Naive B cell (primary cell): ENCODE data around the gene IL13. TPM values are rescaled to one million over a fixed set of nuclear protein-coding genes. Genes with fewer than 3 reads are reported as not detected.

Experiments used
- ATAC-seq, 2 donors: fragments of 150-1000 bp; cut with Tn5 transposase; 2 replicates each; pipeline ENCODE4 v1.10.0; 2021; ENCODE audit warnings: low read depth in 2 of 2, mild to moderate bottlenecking in 2 of 2, moderate library complexity in 2 of 2
- DNase-seq: peaks from one replicate; pipeline ENCODE4 v3.0.0; 2022
- H3K27ac Mint-ChIP-seq, 6 donors: one replicate each; pipeline ENCODE4 v1.8.0; 2020 to 2022; ENCODE audit warnings: mild to moderate bottlenecking in 6 of 6, mixed read lengths in 6 of 6, moderate library complexity in 5 of 6, inconsistent platforms in 2 of 6
- H3K27me3 Mint-ChIP-seq, 3 donors: one replicate each; pipeline ENCODE4 v1.8.0; 2021 to 2022; ENCODE audit warnings: mixed read lengths in 3 of 3, mild to moderate bottlenecking in 1 of 3
- H3K36me3 Mint-ChIP-seq, 2 donors: one replicate each; pipeline ENCODE4 v1.8.0; 2020 to 2022; ENCODE audit warnings: mixed read lengths in 2 of 2, inconsistent platforms in 1 of 2, mild to moderate bottlenecking in 1 of 2
- H3K4me1 Mint-ChIP-seq, 3 donors: one replicate each; pipeline ENCODE4 v1.8.0; 2020 to 2022; ENCODE audit warnings: mixed read lengths in 3 of 3, inconsistent platforms in 1 of 3, mild to moderate bottlenecking in 1 of 3, moderate library complexity in 1 of 3
- H3K4me3 Mint-ChIP-seq, 8 donors: one replicate each; pipeline ENCODE4 v1.8.0; 2020 to 2022; ENCODE audit warnings: mild to moderate bottlenecking in 8 of 8, mixed read lengths in 8 of 8, moderate library complexity in 8 of 8, inconsistent platforms in 2 of 8
- H3K9me3 Mint-ChIP-seq, 7 donors: one replicate each; pipeline ENCODE4 v1.8.0; 2020 to 2022; ENCODE audit warnings: mixed read lengths in 7 of 7, mild to moderate bottlenecking in 5 of 7, inconsistent platforms in 2 of 7, moderate library complexity in 1 of 7
- polyA plus RNA-seq, 6 donors: library from polyadenylated mRNA; unstranded; fragments of 300-500 nt; fragmentation: Illumina TruSeq; gene quantifications; one replicate each; pipeline ENCODE4 v1.2.3, GENCODE V29; 2021; ENCODE audit warnings: low read depth in 6 of 6

IL13 gene
- polyA plus RNA-seq, 6 donors from 2014 or later = not detected

GRCh38 chr5:132641841-132642240, 16.1 kb upstream of the IL13 start:
- peaks cover 30 to 43% of the 10 kb centered on the region in 2 donors for H3K36me3 Mint-ChIP-seq
- H3K27ac Mint-ChIP-seq = peak overlapping the region in 1 of 6 donors; percentile 33
- no peak overlapping the region for H3K4me3 Mint-ChIP-seq

GRCh38 chr5:132644177-132644576, 13.8 kb upstream of the IL13 start:
- H3K27ac Mint-ChIP-seq = peak overlapping the region in 2 of 6 donors; percentile 56 to 74

More at GRCh38 chr5:132641841-132642240, 16.1 kb upstream of the IL13 start:
- no peak for ATAC-seq
- Mint-ChIP-seq H3K4me1 (peaks cover 0 to 6% (median 0%) of the 10 kb centered on the region in 3 donors), H3K9me3 (peaks cover 0 to 4% (median 0%) of the 10 kb centered on the region in 7 donors), H3K27me3 (no peaks in the 10 kb centered on the region)
- no peak for DNase-seq

GRCh38 chr5:132646583-132647266, 11.2 kb upstream of the IL13 start:
- Mint-ChIP-seq H3K27ac (no peak overlapping the region), H3K4me3 (no peak overlapping the region), H3K9me3 (peaks cover 10 to 28% (median 18%) of the 10 kb centered on the region in 7 donors), H3K27me3 (peaks cover 0 to 5% (median 0%) of the 10 kb centered on the region in 3 donors), H3K36me3 (peaks cover 21 to 34% of the 10 kb centered on the region in 2 donors), H3K4me1 (peaks cover 0 to 6% (median 0%) of the 10 kb centered on the region in 3 donors)
- no peak for DNase-seq
- no peak for ATAC-seq

More at GRCh38 chr5:132644177-132644576, 13.8 kb upstream of the IL13 start:
- peaks cover 0 to 6% (median 0%) of the 10 kb centered on the region in 3 donors for H3K4me1 Mint-ChIP-seq
- peaks cover 34% of the 10 kb centered on the region in 2 donors for H3K36me3 Mint-ChIP-seq
- H3K4me3 Mint-ChIP-seq = no peak overlapping the region
- DNase-seq = no peak
- no peaks in the 10 kb centered on the region for H3K27me3 Mint-ChIP-seq
- ATAC-seq = no peak
- peaks cover 8 to 20% (median 16%) of the 10 kb centered on the region in 7 donors for H3K9me3 Mint-ChIP-seq

GRCh38 chr5:132647473-132647872, 10.5 kb upstream of the IL13 start:
- H3K4me3 Mint-ChIP-seq = no peak overlapping the region
- ATAC-seq = no peak
- H3K4me1 Mint-ChIP-seq = peaks cover 0 to 6% (median 0%) of the 10 kb centered on the region in 3 donors
- H3K9me3 Mint-ChIP-seq = peaks cover 10 to 28% (median 18%) of the 10 kb centered on the region in 7 donors
- peaks cover 0 to 11% (median 0%) of the 10 kb centered on the region in 3 donors for H3K27me3 Mint-ChIP-seq
- H3K36me3 Mint-ChIP-seq = peaks cover 14 to 33% of the 10 kb centered on the region in 2 donors
- DNase-seq = no peak
- H3K27ac Mint-ChIP-seq = peak overlapping the region in 1 of 6 donors; percentile 65

GRCh38 chr5:132648355-132648754, 9.6 kb upstream of the IL13 start:
- Mint-ChIP-seq H3K4me3 (peak overlapping the region in 1 of 8 donors; percentile 8), H3K4me1 (peaks cover 0 to 6% (median 0%) of the 10 kb centered on the region in 3 donors), H3K9me3 (peaks cover 10 to 28% (median 18%) of the 10 kb centered on the region in 7 donors), H3K27me3 (peaks cover under 1 to 11% (median 2%) of the 10 kb centered on the region in 3 donors), H3K27ac (peak overlapping the region in 1 of 6 donors; percentile 5), H3K36me3 (peaks cover 6 to 24% of the 10 kb centered on the region in 2 donors)
- DNase-seq = no peak
- no peak for ATAC-seq

- H3K4me1 Mint-ChIP-seq = peaks cover 5 to 12% (median 7%) of the 10 kb centered on the region in 3 donors
- DNase-seq = no peak
- H3K9me3 Mint-ChIP-seq = peaks cover 10 to 28% (median 17%) of the 10 kb centered on the region in 7 donors
- no peak overlapping the region for H3K27ac Mint-ChIP-seq
- peaks cover 25 to 31% (median 27%) of the 10 kb centered on the region in 3 donors for H3K27me3 Mint-ChIP-seq
- H3K36me3 Mint-ChIP-seq = peaks cover 6 to 14% of the 10 kb centered on the region in 2 donors
- ATAC-seq = no peak
- H3K4me3 Mint-ChIP-seq = no peak overlapping the region
Measured at GRCh38 chr5:132651838-132652469, 6.0 kb upstream of the IL13 start.

GRCh38 chr5:132653716-132654115, 4.3 kb upstream of the IL13 start:
- H3K27me3 Mint-ChIP-seq = peaks cover 38 to 43% (median 42%) of the 10 kb centered on the region in 3 donors
- DNase-seq (no peak), ATAC-seq (no peak)
- peaks cover under 1 to 12% (median 4%) of the 10 kb centered on the region in 7 donors for H3K9me3 Mint-ChIP-seq
- H3K4me3 Mint-ChIP-seq = no peak overlapping the region
- peaks cover 5 to 17% (median 9%) of the 10 kb centered on the region in 3 donors for H3K4me1 Mint-ChIP-seq
- H3K27ac Mint-ChIP-seq = no peak overlapping the region
- peaks cover under 1 to 1% of the 10 kb centered on the region in 2 donors for H3K36me3 Mint-ChIP-seq

- no peak for DNase-seq
- peak overlapping the region in 1 of 6 donors; percentile 10 for H3K27ac Mint-ChIP-seq
- H3K4me1 Mint-ChIP-seq = peaks cover 8 to 19% (median 13%) of the 10 kb centered on the region in 3 donors
- H3K36me3 Mint-ChIP-seq = no peaks in the 10 kb centered on the region
- H3K4me3 Mint-ChIP-seq = peak overlapping the region in 7 of 8 donors; percentile 32 to 80 (median 64)
- peaks cover 0 to 4% (median 0%) of the 10 kb centered on the region in 7 donors for H3K9me3 Mint-ChIP-seq
- peak; percentile 23 to 43 for ATAC-seq
- H3K27me3 Mint-ChIP-seq = peaks cover 33 to 48% (median 43%) of the 10 kb centered on the region in 3 donors
Measured at GRCh38 chr5:132655821-132656773, 1.9 kb upstream of the IL13 start.

- Mint-ChIP-seq H3K4me3 (peak overlapping the region in 7 of 8 donors; percentile 21 to 79 (median 64)), H3K36me3 (no peaks in the 10 kb centered on the region), H3K27me3 (peaks cover 31 to 48% (median 43%) of the 10 kb centered on the region in 3 donors), H3K9me3 (peaks cover 0 to 4% (median 0%) of the 10 kb centered on the region in 7 donors), H3K4me1 (peaks cover 9 to 26% (median 15%) of the 10 kb centered on the region in 3 donors), H3K27ac (peak overlapping the region in 1 of 6 donors; percentile 10)
- DNase-seq (no peak), ATAC-seq (peak in 1 of 2 donors; percentile 23)
Measured at GRCh38 chr5:132656774-132657355, 1.1 kb upstream of the IL13 start.

- Mint-ChIP-seq H3K36me3 (no peaks in the 10 kb centered on the region), H3K27me3 (peaks cover 25 to 43% (median 39%) of the 10 kb centered on the region in 3 donors), H3K27ac (no peak overlapping the region), H3K4me3 (peak overlapping the region in 3 of 8 donors; percentile 10 to 81 (median 22)), H3K4me1 (peaks cover 15 to 29% (median 21%) of the 10 kb centered on the region in 3 donors), H3K9me3 (peaks cover 0 to 4% (median 0%) of the 10 kb centered on the region in 7 donors)
- ATAC-seq (no peak), DNase-seq (no peak)
Measured at GRCh38 chr5:132658381-132659302, 669 bp downstream of the IL13 start.

- H3K36me3 Mint-ChIP-seq = no peaks in the 10 kb centered on the region
- H3K4me1 Mint-ChIP-seq = peaks cover 15 to 27% (median 21%) of the 10 kb centered on the region in 3 donors
- ATAC-seq (no peak), DNase-seq (no peak)
- no peak overlapping the region for H3K27ac Mint-ChIP-seq
- H3K27me3 Mint-ChIP-seq = peaks cover 13 to 31% (median 27%) of the 10 kb centered on the region in 3 donors
- peaks cover 0 to 2% (median 0%) of the 10 kb centered on the region in 7 donors for H3K9me3 Mint-ChIP-seq
- no peak overlapping the region for H3K4me3 Mint-ChIP-seq
Measured at GRCh38 chr5:132659598-132660493, 1.9 kb downstream of the IL13 start.
